Stimulated activated CD4-positive, alpha-beta T cell treated with anti-CD3 and anti-CD28 coated beads, Interleukin-1b, Interleukin-23, amount 100 ng/mL, for 48 hours (primary cell): ENCODE measurements around the gene GPR160.
"Not testable (repeated sequence)": the region's sequence is repeated elsewhere in the genome, so short reads cannot be mapped to it uniquely, and the experiment has no call there.

Experiments used
- DNase-seq: peaks from one replicate; pipeline ENCODE4 v3.0.0-alpha.2; 2020

Gene GPR160

DNA sequence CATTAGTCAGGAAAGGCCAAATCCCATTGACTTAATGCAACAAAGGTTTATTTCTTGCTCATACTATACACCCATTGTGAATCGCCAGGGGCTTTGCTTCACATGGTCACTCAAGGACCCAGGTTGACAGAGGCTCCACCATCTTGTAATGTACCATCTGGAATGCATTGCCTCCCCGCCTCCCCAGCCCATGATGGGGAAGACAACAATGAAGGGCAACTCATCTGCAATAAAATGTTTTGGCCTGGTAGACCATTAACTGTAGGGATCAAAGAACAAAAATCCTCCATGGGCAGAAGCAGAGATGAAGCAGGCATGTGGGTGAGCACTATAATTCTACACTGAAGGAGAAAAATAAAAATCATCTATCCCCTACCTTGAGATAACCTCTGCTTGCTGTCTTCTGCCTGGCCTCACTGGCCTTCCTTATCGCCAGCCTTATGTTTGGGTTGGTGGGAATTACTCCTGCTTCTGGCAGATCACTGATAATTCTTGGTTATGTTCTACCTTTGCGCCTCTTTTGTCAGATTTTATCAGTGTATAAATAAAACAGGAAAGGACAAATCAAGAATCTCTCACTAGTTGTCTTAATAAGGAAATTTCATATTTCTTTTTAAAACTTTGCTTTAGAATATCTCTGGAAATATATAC lies 37.8 kb downstream of the GPR160 start:
- DNase-seq: no peak

DNA sequence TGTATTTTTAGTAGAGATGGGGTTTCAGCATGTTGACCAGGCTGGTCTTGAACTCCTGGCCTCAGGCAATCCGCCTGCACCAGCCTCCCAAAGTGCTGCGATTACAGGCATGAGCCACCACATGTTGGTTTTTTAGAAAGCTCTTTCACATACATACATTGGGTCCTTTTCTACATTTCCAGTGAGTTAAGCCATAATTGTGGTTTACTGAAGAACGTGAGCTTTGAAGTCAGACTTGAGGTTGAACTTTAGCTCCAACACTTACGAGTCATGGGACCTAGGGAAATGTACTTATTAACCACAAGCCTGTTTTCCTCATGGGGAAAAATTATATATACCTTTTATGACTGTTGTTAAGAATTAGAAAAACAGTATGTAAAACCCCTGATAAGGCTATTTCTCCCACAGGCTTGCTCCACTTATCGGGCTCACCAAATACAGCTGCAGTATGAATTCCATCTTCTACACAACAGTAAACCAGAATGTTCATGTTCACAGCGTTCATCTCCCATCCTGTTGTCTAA lies 39.0 kb downstream of the GPR160 start:
- DNase-seq: no peak

DNA sequence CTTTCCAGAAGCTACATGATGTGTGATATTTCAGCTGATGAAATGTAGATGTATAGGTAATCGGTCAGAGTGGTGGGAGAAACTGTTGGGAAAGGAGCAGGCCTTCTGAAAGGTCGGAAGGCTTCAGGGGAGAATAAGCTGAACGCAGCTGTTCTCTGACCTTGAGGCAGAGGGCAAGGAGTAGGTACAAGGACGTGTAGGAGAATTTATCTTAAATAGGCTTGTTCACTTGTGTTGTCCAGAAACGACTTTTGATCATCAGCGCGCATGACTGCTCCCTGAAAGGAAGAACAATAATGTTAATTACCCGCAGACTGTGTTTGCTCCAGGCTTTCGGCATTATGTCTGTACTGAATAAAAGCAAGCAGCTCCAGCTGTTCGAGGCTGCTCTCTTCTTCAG lies 39.6 kb downstream of the GPR160 start:
- no peak for DNase-seq

GRCh38 chr3:170078620-170079281 lies 41.0 kb downstream of the GPR160 start:
- no peak for DNase-seq

DNA sequence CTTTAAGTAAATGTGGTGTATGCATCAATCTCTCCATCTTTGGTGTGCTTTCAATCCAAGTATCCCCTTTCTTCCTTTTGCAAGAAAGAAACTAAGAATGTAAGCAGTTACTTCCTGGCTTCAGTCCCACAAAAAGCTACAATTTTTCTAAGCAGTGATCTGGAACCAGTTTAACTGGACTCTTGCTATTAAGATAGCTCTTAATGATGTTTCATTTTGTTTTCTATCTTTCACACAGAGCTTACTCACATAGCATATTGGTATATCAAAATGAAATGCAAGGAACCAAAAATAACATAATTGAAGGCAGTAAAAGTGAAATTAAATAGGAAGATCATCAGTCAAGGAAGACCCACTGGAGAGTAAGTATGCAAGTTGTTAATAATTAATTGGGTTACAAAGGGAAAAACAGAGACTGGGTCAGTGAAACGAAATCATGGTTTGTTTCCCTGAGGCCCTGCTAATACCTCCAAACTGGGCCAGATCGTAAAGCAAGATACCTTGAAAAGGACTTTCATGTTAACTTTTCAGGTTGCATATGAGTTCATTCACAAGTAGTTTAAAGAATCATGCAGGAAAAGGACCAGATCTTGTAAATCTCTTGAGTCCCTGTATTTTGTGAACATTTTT lies 41.9 kb downstream of the GPR160 start:
- DNase-seq: no peak

DNA sequence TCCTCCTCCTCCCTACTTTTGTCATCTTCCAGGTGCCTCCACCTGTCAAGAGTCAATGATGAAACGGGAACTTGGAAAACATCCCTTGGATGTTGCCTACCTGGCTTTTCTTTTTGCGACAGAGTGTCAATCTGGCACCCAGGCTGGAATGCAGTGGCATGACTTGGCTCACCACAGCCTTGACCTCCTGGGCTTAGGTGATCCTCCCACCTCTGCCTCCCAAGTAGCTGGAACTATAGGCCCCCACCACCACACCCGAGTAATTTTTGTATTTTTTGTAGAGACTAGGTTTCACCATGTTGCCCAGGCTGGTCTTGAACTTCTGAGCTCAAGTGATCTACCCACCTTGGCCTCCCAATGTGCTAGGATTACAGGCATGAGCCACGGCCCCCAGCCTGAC lies 42.8 kb downstream of the GPR160 start:
- no peak for DNase-seq

DNA sequence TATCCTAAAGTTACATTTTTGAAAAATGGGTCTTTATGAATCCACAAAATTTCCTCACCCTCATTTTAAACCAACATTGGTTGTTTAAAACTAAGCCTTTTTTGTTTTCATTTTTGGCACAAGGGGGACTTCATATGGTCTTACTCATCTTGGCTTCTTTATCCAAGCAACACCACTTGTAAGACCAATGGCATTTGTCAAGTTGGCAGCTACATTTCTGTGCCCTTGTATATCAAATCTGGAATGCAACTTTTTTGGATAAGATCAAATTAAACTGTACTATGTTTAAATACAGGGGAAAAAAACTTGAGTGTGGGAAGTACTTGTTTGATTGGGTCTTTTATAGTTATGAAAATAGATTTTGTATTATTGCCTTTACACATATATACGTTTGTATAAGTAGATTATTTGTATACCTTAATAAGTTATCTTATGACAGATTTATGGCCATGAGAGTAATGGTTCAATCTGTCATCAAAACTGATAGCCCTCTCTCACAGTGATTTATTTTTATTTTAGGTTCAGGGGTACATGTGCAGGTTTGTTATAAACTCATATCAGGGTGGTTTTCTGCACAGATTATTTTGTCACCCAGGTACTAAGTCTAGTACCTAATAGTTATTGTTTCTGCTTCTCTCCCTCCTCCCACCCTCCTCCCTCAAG lies 43.4 kb downstream of the GPR160 start:
- DNase-seq: no peak

DNA sequence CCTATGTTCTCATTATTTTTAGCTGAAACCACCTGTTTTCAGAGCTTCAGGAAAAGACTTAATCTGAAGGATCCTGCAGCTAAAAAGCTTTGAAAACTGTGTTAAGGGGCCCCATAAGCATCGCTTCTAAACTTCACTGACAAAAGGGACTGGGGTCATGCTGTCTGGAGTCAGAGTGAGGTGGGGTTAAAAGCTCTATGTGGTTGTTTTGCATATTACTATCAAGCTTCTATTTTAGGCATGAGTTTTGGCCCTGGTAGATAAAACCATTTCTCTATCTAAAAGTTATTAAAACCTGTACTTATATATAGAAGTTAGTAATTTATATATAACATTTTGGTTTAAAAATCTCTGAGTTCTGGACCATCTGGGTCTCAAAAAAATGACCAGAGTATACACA lies 45.5 kb downstream of the GPR160 start:
- DNase-seq: no peak

DNA sequence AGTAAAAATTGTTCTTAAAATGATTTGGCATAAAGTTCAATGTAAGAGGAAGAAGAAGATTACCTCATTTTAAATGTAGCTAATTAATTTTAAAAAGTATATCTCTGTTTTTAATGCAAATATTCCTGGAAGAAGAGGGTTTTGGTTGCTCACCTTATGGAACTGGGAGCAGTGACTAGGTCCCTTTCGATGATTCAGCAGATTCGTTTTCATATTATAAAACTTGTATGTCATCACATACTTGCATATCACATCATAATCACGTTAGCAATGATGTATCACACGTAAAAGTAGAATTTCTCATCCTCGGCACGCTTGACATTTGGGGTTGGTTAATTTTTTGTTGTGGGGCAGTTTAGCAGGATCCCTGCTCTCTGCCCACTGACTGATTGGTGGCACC lies 47.6 kb downstream of the GPR160 start:
- DNase-seq: no peak

DNA sequence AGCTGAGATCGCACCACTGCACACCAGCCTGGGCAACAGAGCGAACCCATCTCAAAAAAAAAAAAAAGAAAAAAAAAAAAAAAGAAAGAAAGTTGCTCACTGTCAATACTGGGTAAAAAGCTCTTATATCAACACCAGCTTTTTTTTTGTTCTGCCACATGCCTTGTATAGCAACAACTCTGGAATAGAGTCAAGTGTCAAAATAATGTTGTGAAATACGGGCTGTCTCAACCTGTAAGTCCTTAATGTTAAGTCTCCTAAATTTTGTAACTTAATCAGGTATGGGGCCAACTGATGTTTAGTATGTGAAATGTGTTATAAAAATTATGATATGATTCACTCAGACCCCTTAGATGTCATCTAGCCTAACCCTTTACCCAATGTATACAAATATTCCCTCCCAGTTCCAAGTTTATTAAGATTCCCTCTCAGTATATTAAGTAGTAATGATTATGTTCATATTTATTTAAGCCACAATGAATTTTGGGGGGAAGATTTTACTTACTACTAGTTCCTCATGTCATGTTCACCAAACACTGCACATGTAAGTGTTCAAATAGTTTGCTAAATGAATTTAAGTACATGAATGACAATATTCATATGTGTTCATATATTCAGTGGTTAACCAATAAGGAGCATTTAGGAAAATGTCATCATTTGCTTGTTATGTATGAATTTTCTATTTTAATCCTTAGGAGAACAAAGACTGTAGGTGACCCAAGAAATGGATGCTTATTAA lies 52.2 kb downstream of the GPR160 start:
- DNase-seq: no peak

DNA sequence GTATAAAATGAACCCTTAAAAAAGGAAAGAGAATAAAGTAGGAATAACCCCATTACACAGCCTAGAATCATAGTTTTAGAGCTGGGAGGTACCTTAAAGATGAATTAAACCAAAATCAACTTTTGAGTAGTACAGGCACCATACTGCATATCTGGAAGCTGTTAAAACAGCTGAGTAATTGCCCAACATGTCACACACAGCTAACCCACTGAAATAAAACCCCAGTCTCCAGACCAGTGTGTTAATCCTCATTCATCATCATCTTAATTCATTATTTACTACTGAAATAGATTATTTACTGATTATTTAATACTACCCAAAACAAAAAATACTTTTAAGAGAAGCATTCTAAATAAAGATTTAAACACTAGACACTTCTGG lies 52.8 kb downstream of the GPR160 start:
- DNase-seq: no peak

DNA sequence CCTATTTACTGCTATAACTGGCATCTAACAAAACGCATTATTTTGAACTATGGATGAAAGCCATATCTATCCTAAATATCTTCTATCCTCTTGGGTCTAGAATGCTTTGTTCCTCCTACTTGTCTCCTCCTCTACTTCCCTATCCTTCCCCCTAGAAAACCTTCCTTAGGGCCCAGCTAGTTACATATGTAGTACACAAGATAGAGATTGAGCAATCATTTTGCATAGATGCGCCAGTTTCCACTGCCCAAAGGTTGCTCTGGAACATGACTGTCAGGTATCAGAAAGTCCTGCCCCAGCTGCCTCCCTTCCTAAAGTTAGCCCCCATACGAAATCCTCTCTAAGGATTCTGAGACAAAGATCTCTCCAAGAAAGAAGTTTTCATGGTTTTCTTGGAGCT lies 55.1 kb downstream of the GPR160 start:
- DNase-seq: no peak

DNA sequence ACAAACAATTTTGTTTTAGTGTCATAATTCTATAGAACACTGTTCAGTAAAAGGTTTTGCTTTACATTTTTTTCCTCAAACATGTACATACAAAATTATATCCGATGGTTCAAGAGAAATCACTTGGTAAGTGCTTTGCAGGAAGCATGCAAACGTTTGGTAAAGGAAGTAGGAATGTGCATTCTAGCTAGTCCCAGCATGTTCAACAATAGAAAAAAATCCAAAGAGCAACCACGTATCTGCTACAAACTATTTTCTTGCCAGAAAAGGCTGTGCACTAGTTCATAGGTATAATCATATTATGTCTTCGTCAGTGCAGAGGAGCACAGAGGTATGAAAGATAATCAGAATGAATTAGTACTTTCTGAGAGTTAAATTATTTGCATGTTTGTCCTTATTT lies 58.0 kb downstream of the GPR160 start:
- no peak for DNase-seq

- no peak for DNase-seq
These were observed 58.5 kb downstream of the GPR160 start for GRCh38 chr3:170096342-170096741.

GRCh38 chr3:170098753-170099152 lies 61.0 kb downstream of the GPR160 start:
- no peak for DNase-seq

DNA sequence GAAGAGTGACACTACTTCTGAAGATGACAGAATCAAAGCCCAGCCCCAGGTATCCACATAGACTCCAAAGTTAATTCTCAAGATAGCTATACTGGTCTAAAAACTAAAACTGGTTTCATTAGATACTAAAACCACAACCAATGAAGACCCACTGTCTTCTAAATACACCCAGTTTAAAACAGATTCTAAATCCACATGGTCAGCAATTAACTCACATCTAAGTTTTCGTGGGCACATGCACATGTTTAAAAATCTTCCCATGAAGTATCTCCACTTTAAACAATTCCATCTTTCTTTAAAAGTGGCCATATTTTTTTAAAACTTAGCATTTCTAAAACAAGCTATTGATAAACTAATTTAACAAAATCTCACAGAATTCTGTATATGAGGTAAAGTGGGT lies 63.1 kb downstream of the GPR160 start:
- DNase-seq: no peak

DNA sequence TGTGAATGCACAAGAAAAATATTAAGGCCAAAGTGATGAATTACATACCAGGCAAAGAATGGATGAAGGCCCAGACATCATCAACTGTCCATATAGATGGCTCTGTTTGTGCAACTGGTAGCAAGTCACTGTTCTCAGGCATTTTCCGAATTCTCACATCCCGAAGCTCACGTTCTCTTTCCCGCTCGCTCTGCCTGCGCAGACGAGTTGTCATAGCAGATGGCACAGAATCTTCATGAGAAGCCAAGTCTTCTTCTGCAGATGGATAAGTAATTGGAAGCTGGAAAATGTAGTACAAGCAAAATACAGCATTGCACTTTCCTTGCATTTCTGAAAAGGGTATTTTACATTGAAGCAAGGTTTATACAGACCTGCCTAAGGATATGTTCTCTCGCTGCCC lies 64.6 kb downstream of the GPR160 start:
- DNase-seq: no peak

GRCh38 chr3:170107941-170108340 lies 70.1 kb downstream of the GPR160 start:
- DNase-seq: no peak

DNA sequence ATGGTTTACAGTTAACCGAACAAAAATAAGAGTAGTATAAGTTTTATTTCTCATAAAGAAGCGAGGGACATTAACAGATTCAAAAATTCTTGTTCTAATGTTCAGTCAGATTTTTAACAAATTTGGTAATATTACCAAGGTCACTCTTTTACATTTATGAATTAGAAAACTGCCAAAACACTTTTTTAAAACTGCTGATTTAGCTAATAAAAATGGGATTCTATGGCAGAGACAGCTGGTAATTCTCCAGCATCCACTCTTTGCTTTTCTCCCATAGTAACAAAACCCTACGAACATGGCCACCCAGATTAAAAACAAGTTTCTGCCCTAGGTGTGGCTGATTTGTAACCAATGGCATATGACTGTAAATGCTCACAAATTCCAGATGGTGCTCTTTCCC lies 71.2 kb downstream of the GPR160 start:
- no peak for DNase-seq

- no peak for DNase-seq
These were observed 71.9 kb downstream of the GPR160 start for GRCh38 chr3:170109579-170110293.

DNA sequence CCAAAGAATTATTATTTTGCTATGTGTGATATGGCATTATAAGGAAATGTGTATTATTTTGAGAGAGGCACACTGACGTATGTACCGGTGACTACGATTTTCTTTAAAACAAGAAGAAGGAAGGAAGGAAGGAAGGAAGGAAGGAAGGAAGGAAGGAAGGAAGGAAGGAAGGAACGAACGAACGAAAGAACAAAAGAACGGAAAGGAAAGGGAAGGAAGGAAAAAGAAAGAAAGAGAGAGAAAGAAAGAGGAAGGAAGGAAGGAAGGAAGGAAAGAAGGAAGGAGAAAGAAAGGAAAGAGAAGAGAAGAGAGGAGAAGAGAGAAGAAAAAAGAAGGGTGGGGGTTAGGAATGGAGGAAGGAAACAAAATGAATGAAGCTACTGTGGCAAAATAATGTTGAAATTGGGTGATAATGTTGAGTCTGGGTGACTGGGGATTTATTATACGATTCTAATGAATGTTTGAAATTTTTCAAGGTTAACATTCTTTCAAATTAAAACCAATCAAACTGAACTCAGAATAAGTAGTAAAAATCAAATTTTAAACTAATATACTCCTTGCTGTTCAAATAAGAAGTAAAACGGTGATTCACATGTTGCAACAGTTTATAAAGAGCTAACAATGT lies 73.5 kb downstream of the GPR160 start:
- no peak for DNase-seq

DNA sequence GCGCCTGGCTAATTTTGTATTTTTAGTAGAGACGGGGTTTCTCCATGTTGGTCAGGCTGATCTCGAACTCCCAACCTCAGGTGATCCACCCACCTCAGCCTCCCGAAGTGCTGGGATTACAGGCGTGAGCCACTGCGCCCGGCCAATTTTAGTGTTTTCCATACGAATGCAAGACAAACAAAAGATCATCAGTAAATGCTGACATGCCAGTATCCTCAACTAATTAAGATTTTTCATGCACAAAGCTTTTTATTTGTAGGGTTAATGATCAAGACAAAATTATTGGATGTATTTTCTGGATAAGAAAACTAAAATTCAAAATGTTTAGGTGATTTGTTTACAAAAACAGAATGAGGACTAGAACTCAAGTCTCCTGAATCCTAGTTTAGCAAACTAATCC lies 76.4 kb downstream of the GPR160 start:
- DNase-seq: not testable (repeated sequence)
